ENCODE data around the gene MAP2K5.

Gene MAP2K5

GRCh38 chr15:67783303-67783702, 240.8 kb downstream of the MAP2K5 start:
- DNase-seq (ENCODE audit: low read depth in 2 of 2): peak in 1 of 2 donors; percentile 12

GRCh38 chr15:67784090-67784781, 241.7 kb downstream of the MAP2K5 start:
- no peak for DNase-seq (ENCODE audit: low read depth in 2 of 2)

- DNase-seq (ENCODE audit: low read depth in 2 of 2): no peak
Observed at GRCh38 chr15:67784856-67785430, 242.4 kb downstream of the MAP2K5 start.

- DNase-seq (ENCODE audit: low read depth in 2 of 2): no peak
Observed at GRCh38 chr15:67785431-67785830, 242.9 kb downstream of the MAP2K5 start.

DNA sequence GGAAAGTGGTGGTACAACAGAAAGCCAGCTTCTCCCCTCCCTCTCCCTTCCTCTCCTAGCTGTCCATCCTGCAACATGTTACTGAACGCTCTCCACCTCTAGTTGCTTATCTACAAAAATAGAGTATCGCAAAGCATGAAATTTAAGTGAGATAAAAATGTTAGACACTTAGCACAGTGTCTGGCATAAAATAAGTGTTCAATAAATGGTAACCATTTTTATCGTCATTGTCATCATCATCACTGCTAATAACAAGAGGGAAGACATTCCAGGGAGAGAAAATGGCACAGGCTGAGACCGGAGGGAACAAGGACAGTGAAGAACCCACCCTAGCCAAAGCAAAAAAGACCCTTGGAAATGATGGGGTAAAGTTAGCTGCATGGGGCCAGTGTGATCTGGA, 244.1 kb downstream of the MAP2K5 start:
- no peak for DNase-seq (ENCODE audit: low read depth in 2 of 2)

GRCh38 chr15:67788986-67789385, 246.5 kb downstream of the MAP2K5 start:
- no peak for DNase-seq (ENCODE audit: low read depth in 2 of 2)

GRCh38 chr15:67790610-67791319, 248.3 kb downstream of the MAP2K5 start:
- DNase-seq (ENCODE audit: low read depth in 2 of 2): no peak

- no peak for DNase-seq (ENCODE audit: low read depth in 2 of 2)
Observed at GRCh38 chr15:67792250-67792942, 249.9 kb downstream of the MAP2K5 start.

DNA sequence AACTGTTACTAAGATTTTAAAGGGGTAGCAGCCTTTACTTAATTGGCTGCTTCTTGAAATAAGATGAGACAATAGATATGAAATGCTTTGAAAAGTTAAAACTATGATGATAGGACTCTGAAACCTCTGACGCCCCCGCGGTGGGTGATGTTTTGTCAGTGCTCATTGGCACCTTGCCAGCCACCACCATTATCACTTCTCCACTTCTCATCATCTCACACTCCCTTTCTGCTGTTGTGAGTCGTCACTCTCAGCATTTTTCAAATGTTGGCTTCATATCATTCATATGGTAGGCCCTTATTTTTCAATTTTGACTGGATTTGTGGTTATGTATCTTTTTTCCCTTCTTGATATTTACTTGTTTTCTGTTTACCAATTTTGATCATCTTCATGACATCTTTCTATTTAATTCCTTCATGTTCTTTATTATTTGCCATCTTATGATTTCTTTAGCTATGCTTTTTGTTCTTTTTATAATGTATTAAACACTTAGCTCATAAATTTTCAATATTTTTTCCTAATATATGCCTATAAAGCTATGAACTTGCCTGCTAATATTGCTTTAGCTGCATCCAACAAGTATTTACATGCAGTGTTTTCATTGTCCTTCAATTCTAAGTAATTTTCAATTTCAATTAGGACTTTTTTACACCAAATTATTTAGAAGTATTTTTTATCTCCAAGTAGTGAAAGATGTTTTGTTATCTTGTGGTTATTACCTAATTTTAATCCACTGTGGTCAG, 252.5 kb downstream of the MAP2K5 start:
- no peak for DNase-seq (ENCODE audit: low read depth in 2 of 2)

GRCh38 chr15:67796196-67797127, 254.0 kb downstream of the MAP2K5 start:
- no peak for DNase-seq (ENCODE audit: low read depth in 2 of 2)

- no peak for DNase-seq (ENCODE audit: low read depth in 2 of 2)
Observed at GRCh38 chr15:67799801-67800205, 257.3 kb downstream of the MAP2K5 start.

DNA sequence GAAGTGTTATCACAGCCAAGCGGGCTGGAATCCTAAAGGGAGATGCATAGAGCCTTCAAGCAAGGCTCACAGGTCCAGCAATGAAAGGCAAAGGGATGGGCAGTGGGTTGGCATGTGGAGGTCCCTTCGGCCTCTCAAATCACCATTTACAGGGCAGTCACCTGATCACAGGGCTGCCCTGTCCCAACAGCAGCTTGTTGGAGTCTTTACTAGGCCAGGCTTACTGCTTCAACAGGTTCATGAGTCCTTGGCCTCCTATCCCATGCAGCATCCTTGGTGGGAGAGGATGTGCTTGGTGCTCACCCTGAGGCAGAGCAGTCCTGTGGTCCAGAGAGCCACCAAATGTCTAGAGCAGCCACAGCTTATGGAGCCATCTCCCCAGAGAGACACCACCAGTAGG, 258.6 kb downstream of the MAP2K5 start:
- DNase-seq (ENCODE audit: low read depth in 2 of 2): no peak

- DNase-seq (ENCODE audit: low read depth in 2 of 2): no peak
Observed at GRCh38 chr15:67801926-67802914, 259.7 kb downstream of the MAP2K5 start.

- no peak for DNase-seq (ENCODE audit: low read depth in 2 of 2)
Observed at GRCh38 chr15:67803299-67803698, 260.8 kb downstream of the MAP2K5 start.

DNA sequence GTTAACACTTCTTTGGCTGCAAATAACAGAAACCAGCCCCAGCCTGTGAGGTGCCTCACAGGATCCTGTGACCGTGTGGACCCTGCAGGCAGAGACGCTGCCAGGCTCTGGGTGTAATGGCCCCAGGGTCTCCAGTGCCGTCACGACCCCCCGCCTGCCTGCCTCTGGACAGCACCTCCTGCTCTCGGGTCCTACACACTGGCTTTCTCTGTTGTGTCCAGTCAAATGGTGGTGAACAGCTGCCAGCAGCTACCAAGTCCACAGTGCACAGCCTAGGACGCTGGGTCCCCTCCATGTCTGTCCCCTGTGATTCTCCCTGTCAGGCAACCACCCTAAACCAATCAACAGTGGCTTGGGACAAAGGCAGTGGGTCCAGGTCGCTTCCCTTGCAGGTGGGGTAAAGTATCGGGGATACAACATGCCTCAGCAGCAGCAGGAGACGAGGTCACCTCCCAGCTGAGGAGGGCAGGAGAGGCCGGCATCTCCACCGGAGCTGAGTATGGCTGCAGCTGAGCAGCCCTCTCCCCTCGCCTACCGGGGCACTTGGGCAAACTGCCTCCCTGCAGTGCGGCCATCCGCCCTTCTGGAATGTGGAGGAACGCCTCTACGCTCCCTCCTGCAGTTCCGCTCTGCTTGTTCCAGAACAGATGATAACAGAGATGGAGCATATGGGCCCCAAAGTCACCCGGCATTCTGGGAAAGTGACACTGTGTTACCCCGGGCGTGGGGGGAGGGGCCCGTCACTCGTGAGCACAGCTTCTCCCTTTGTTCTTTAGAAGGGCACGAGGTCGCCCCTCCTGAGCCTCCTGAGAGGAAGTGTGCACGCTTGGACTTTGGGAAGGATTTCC, 261.7 kb downstream of the MAP2K5 start:
- no peak for DNase-seq (ENCODE audit: low read depth in 2 of 2)

- no peak for DNase-seq (ENCODE audit: low read depth in 2 of 2)
Observed at GRCh38 chr15:67805008-67805665, 262.6 kb downstream of the MAP2K5 start.

DNA sequence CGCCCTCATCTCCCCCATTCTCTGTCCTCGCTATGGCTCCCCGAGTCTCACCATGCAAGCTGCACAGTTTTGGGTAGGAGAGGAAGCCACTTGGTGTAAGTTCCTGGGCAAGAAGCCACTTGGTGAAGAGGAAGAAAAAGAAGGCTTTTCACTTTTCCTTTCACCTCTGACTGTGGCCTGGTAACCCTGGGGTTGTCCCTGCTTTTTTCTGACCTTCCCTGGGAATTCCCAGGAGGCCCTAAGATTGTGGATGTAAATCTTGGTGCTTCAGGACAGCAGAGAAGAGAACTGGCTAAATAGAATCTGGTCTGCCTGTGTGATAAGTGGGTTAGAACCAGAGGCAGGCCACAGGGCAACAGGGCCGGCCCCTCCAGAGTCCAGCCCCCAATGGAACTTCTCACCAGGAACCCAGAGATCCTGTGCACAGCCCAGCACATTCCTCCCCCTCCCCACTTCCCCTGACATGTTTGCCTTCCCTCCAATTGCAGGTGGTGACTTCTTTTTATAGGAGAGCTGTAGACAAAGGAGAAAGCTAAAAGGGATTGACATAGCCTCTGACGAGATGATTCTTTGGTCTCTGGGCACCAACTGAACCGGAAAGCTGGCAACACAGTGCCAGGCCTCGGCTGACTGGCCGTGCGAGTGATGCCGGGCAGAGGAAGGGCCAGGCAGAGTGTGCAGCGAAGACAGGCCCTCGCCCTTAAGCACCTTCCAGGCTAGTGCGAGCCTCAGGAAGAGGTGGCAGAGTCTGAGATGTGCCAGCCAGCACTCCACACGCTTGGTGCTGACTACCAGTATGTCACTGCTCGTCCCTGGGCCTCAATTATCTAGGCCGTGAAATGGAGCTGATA, 263.4 kb downstream of the MAP2K5 start:
- no peak for DNase-seq (ENCODE audit: low read depth in 2 of 2)
